Activated T-helper 2 cell treated with anti-CD3 and anti-CD28 coated beads, Interferon-gamma antibody, Interleukin-2, Interleukin-4, amounts not matched to agents 10 μg/mL and 5 μg/mL and 100 μg/mL, durations not matched to agents 14 hours and 24 hours and 36 hours (primary cell): Measurements from ENCODE around the gene BTNL9. TPM values are rescaled to one million over a fixed set of nuclear protein-coding genes. Genes with fewer than 3 reads are reported as not detected.

Source experiments
- DNase-seq: peaks from one replicate; pipeline ENCODE4 v3.0.0; 2021; ENCODE audit warnings: low spot score
- H3K27ac Mint-ChIP-seq: one replicate; pipeline ENCODE4 v1.8.0; 2021; ENCODE audit warnings: mixed read lengths
- H3K27me3 Mint-ChIP-seq: one replicate; pipeline ENCODE4 v1.8.0; 2021; ENCODE audit warnings: low read depth, mixed read lengths
- H3K36me3 Mint-ChIP-seq: one replicate; pipeline ENCODE4 v1.8.0; 2021; ENCODE audit warnings: low read depth, mixed read lengths
- H3K4me1 Mint-ChIP-seq: one replicate; pipeline ENCODE4 v1.8.0; 2021; ENCODE audit warnings: low read depth, mixed read lengths
- H3K4me3 Mint-ChIP-seq: one replicate; pipeline ENCODE4 v1.8.0; 2021; ENCODE audit warnings: low read depth, mild to moderate bottlenecking, moderate library complexity, mixed read lengths
- H3K9me3 Mint-ChIP-seq: one replicate; pipeline ENCODE4 v1.8.0; 2021; ENCODE audit warnings: mixed read lengths
- intact Hi-C: fragments of 100-400 bp; cut with micrococcal nuclease; formaldehyde crosslinking; loops from one replicate; pipeline ENCODE4 v1.15.1; 2023
- total RNA-seq: library from RNA; stranded (reverse); gene quantifications from 2 replicates; pipeline ENCODE4 v1.2.3, GENCODE V29; 2022

Gene BTNL9
- total RNA-seq, 1 donor from 2014 or later = not detected

DNA sequence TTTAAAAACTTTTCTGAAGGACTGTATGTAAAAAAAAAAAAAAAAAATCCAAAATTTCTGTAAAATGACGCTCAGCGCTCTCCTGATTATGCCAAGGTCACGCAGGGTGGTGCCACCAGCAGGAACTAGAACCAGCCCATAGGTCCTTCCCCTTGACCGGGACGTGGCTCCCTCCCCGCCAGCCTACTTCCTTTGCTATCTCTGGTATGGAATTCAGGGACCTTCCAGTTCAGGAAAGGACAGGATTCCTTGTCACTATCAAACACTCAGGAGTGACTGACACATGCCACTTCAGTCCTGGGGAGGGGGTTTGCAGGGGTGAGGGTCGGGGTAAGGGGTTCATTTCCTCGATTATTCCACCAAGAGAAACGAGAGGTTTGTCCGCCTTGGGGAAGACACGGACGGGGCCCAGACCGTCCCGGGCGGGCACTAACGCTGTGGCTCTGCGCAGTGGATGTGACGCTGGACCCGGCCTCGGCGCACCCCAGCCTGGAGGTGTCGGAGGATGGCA, 18.8 kb downstream of the BTNL9 start:
- Mint-ChIP-seq H3K27ac (no peak overlapping the region), H3K9me3 (no peaks in the 10 kb centered on the region), H3K36me3 (peaks cover 3% of the 10 kb centered on the region), H3K4me1 (peaks cover 3% of the 10 kb centered on the region), H3K4me3 (no peak overlapping the region), H3K27me3 (peaks cover 86% of the 10 kb centered on the region)
- no peak for DNase-seq
- intact Hi-C loops = loop anchor here (5.0 kb wide), 1 partner anchor 53 kb away; no protein-coding TSS in a partner anchor

DNA sequence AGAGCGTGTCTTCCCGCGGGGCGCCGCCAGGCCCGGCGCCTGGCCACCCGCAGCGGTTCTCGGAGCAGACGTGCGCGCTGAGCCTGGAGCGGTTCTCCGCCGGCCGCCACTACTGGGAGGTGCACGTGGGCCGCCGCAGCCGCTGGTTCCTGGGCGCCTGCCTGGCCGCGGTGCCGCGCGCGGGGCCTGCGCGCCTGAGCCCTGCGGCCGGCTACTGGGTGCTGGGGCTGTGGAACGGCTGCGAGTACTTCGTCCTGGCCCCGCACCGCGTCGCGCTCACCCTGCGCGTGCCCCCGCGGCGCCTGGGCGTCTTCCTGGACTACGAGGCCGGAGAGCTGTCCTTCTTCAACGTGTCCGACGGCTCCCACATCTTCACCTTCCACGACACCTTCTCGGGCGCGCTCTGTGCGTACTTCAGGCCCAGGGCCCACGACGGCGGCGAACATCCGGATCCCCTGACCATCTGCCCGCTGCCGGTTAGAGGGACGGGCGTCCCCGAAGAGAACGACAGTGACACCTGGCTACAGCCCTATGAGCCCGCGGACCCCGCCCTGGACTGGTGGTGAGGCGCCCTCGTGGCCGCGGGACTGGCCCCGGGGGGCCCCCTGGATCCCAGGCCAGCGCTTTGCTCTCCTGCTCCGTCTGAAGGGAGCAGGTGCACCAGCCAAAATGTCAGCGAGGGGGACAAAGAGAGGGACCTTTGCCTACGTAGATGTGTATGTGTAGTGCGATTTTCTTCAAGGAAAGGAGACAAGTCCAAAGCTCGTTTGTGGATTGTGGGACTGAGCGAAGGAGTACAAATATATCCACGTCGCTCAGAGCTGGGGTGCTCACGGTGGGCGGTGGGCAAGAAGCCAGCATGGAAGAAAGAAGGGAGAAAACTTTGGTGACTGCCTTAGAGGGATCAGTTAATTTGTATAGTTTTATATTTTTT, 19.5 kb downstream of the BTNL9 start:
- peaks cover 81% of the 10 kb centered on the region for H3K27me3 Mint-ChIP-seq
- DNase-seq = no peak
- no peaks in the 10 kb centered on the region for H3K36me3 Mint-ChIP-seq
- no peaks in the 10 kb centered on the region for H3K9me3 Mint-ChIP-seq
- H3K27ac Mint-ChIP-seq = no peak overlapping the region
- intact Hi-C loops = loop anchor here (5.0 kb wide), 1 partner anchor 53 kb away; no protein-coding TSS in a partner anchor
- no peak overlapping the region for H3K4me3 Mint-ChIP-seq
- H3K4me1 Mint-ChIP-seq = no peaks in the 10 kb centered on the region

DNA sequence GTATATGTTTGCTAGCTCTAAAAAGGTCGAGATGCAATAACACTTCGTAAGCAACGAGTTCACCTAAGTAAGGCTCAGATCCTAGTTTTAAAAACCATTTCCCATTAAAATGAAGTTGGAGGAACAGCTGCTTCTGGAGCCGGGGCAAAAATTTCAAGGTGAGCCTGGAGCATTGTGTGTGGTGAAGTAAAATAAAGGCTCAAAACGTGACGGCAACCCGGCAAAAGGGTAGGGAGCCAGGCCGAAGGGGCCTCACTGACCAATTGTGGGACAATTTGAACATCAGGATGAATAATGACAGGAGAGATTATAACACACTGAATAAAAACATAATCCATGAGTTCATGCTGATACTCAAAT, 20.1 kb downstream of the BTNL9 start:
- DNase-seq = no peak
- H3K36me3 Mint-ChIP-seq = no peaks in the 10 kb centered on the region
- H3K4me1 Mint-ChIP-seq = no peaks in the 10 kb centered on the region
- H3K4me3 Mint-ChIP-seq = no peak overlapping the region
- no peaks in the 10 kb centered on the region for H3K9me3 Mint-ChIP-seq
- no peak overlapping the region for H3K27ac Mint-ChIP-seq
- H3K27me3 Mint-ChIP-seq = peaks cover 74% of the 10 kb centered on the region
- intact Hi-C loops = no loop called here

DNA sequence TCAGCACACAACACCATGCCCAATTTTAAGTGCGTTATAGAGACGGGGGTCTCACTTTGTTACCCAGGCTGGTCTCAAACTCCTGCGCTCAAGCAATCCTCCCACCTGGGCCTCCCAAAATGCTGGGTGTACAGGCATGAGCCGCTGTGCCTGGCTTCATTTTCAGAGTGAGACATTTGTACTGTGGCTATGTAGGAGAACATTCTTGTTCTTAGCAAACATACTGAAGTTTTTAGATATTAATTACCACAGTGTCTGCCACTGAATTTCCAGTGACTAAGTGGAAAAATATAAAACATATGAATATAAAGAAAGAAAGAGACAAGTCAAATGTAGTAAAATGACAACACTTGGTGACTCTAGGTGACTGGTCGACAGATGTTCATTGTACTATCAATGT, 20.9 kb downstream of the BTNL9 start:
- no peak for DNase-seq
- Mint-ChIP-seq H3K27me3 (peaks cover 67% of the 10 kb centered on the region), H3K4me3 (no peak overlapping the region), H3K9me3 (no peaks in the 10 kb centered on the region), H3K36me3 (no peaks in the 10 kb centered on the region), H3K4me1 (no peaks in the 10 kb centered on the region), H3K27ac (no peak overlapping the region)
- intact Hi-C loops = no loop called here

DNA sequence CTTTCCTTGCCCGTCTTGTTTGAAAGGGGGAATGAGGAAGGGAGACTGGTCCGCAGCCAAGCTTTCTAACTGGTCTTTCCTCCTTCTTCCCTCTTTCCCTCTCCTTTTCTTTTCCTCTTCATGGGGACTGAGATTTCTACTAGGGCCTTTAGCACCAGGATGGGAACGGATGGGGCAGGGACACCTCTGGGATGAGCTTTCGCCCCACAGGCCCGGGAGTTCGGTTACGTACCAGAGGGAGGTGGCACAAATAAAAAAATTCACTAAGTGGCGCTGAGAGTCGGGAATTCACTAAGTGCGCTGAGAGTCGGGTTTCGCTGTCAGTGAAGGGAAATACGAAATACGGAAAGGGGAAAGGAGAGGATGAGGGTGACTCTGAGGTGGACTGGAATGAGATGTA, 21.6 kb downstream of the BTNL9 start:
- intact Hi-C loops = no loop called here
- Mint-ChIP-seq H3K36me3 (no peaks in the 10 kb centered on the region), H3K4me1 (no peaks in the 10 kb centered on the region), H3K27me3 (peaks cover 62% of the 10 kb centered on the region), H3K9me3 (no peaks in the 10 kb centered on the region), H3K4me3 (no peak overlapping the region), H3K27ac (no peak overlapping the region)
- no peak for DNase-seq

DNA sequence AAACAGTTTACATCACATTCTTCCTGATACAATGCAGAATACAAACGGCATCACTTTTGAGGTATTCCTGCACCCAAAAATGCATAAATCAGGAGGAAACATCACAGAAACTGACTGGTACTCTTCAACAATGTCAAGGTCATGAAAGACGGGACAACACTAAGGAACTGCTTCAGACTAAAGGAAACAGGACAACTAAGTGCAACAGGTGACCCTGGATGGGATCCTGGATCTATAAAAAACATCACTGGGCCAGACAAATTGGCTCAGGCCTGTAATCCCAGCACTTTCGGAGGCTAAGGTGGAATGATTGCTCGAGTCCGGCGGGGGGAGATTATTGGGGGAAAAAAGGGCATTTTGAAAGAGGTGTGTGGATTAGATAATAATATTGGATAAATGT, 22.6 kb downstream of the BTNL9 start:
- intact Hi-C loops = no loop called here
- H3K36me3 Mint-ChIP-seq = no peaks in the 10 kb centered on the region

DNA sequence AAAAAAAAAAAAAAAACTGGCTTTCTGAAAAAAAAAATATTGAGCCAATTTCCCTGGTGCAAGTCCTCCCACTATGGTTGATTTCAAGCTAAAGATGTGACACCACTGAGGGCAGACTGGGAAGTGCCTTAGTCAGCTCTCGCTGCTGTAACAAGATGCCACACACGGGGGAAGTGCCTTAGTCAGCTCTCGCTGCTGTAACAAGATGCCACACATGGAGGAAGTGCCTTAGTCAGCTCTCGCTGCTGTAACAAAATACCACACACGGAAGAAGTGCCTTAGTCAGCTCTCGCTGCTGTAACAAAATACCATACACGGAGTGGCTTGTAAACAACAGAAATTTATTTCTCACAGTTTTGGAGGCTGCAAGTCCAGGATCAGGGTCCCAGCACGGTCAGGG, 23.4 kb downstream of the BTNL9 start:
- H3K36me3 Mint-ChIP-seq = no peaks in the 10 kb centered on the region
- no peaks in the 10 kb centered on the region for H3K4me1 Mint-ChIP-seq
- no peak for DNase-seq
- no peak overlapping the region for H3K4me3 Mint-ChIP-seq
- no peaks in the 10 kb centered on the region for H3K9me3 Mint-ChIP-seq
- peaks cover 52% of the 10 kb centered on the region for H3K27me3 Mint-ChIP-seq
- intact Hi-C loops = no loop called here
- H3K27ac Mint-ChIP-seq = no peak overlapping the region

More for the DNA sequence above, 22.6 kb downstream of the BTNL9 start:
- Mint-ChIP-seq H3K4me3 (no peak overlapping the region), H3K9me3 (no peaks in the 10 kb centered on the region), H3K27ac (no peak overlapping the region), H3K4me1 (no peaks in the 10 kb centered on the region), H3K27me3 (peaks cover 55% of the 10 kb centered on the region)
- no peak for DNase-seq

DNA sequence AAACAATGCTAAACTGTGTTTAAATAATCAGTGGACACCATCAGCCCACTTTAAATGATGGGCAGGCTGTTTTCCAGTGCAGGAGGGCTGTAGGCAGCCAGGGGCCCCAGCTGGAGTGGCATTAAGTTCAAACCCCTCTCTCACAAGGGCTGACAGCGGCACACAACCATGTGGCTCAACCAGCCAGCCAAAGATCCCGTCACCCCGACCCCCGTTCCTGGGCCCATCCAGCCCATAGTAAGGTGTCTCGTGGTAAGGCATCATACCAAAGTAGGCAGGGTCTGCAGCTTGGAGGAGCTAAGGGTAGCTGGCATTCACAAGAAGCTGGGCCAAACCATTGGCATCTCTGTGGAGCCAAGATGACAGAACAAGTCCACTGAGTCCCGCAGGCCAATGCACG, 24.9 kb downstream of the BTNL9 start:
- peaks cover 53% of the 10 kb centered on the region for H3K27me3 Mint-ChIP-seq
- DNase-seq = no peak
- no peaks in the 10 kb centered on the region for H3K9me3 Mint-ChIP-seq
- no peak overlapping the region for H3K27ac Mint-ChIP-seq
- H3K4me1 Mint-ChIP-seq = no peaks in the 10 kb centered on the region
- intact Hi-C loops = no loop called here
- H3K36me3 Mint-ChIP-seq = no peaks in the 10 kb centered on the region
- no peak overlapping the region for H3K4me3 Mint-ChIP-seq

DNA sequence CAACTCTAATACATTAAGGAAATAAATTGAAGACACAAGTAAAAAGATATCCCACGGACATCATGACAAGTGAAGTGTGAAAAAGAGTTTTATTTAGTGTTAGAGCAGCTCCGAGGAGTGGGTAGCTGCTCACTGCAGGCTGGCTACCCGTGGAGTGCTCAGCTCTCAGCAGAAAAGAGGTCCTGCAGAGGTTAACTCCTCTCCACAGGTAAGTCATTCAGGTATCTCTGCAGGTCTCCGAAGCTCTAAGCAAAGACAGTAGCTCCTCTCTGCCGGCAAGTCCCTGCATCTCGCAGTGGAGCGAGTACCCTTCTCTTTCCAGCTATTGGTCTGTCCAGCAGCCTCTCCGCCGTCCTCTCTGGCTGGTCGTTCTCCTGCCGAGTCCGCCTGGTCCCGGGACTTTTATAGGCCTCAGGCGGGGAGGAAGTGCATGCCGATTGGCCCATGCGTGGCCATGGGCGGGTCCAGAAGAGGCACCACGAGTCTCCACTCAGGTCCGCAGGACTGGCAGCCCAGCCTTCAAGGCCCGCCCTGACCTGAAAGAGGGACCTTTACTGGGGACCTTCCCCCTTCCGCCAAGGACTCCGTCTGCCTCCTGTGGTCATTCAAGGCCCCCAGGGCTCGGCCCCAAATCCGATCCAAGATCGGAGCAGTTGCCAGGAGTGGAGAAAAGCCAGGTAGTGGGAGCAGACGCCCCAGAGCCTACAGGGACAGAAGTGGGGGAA, 29.9 kb downstream of the BTNL9 start:
- Mint-ChIP-seq H3K27me3 (peaks cover 25% of the 10 kb centered on the region), H3K4me3 (no peak overlapping the region), H3K27ac (no peak overlapping the region), H3K9me3 (no peaks in the 10 kb centered on the region), H3K36me3 (no peaks in the 10 kb centered on the region), H3K4me1 (no peaks in the 10 kb centered on the region)
- intact Hi-C loops = no loop called here
- DNase-seq = no peak

DNA sequence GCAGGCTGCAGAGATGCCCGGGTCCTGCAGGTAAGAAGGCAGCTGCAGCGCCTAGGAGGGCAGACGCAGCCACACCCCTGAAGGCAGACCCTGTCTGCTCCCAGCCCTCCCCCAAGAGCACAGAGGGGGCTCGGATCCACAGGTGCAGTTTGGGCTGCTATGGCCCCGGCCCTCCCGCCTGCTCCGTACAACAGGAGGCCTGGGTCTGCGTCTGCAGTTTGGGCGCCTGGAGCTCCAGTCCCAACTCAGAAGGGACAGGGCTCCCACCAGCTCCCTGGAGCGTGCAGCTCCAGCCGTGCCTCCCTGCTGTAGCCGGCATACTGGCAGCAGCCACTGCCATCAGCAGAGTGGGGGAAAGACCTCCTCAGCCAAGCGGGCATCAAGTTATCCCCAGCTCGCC, 30.5 kb downstream of the BTNL9 start:
- no peaks in the 10 kb centered on the region for H3K36me3 Mint-ChIP-seq
- no peak overlapping the region for H3K4me3 Mint-ChIP-seq
- H3K27ac Mint-ChIP-seq = no peak overlapping the region
- no peaks in the 10 kb centered on the region for H3K9me3 Mint-ChIP-seq
- no peaks in the 10 kb centered on the region for H3K4me1 Mint-ChIP-seq
- intact Hi-C loops = no loop called here
- no peak for DNase-seq
- H3K27me3 Mint-ChIP-seq = peaks cover 25% of the 10 kb centered on the region

DNA sequence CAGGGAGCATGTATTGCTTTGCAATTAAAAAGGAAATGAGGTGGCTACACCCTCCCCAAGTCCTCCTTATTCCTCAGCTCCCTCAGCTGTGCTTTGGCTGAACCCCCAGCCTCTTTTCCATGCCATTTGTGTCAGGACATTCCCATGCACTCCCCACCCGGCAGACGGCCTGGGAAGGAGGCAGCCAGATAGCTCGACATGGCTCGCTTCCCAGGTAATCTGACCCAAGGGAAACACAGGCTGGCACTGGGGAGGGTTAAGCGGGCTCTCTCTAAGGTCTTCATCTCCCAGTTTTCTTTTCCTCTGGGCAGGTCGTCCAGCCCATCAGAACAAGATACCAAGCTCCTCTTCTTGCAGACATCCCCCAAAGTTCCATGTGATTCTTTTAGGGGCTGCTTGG, 31.2 kb downstream of the BTNL9 start:
- DNase-seq = no peak
- Mint-ChIP-seq H3K9me3 (no peaks in the 10 kb centered on the region), H3K4me3 (no peak overlapping the region), H3K27ac (no peak overlapping the region), H3K4me1 (no peaks in the 10 kb centered on the region), H3K27me3 (peaks cover 23% of the 10 kb centered on the region), H3K36me3 (no peaks in the 10 kb centered on the region)
- intact Hi-C loops = no loop called here

DNA sequence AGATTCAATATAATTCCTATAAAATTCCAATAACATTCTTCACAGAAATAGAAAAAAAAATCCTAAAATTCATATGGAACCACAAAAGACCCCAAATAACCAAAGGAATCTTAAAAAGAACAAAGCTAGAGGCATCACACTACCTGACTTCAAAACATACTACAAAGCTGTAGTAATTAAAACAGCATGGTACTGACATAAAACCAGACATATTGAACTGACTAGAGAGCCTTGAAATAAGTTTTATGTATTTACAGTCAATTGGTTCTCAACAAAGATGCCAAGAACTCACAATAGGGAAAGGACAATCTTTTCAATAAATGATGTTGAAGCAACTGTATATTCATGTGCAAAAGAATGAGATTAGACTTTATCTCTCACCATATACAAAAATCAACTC, 36.9 kb downstream of the BTNL9 start:
- no peaks in the 10 kb centered on the region for H3K36me3 Mint-ChIP-seq
- H3K4me3 Mint-ChIP-seq = no peak overlapping the region
- no peak for DNase-seq
- H3K9me3 Mint-ChIP-seq = no peaks in the 10 kb centered on the region
- no peak overlapping the region for H3K27ac Mint-ChIP-seq
- H3K4me1 Mint-ChIP-seq = no peaks in the 10 kb centered on the region
- peaks cover 14% of the 10 kb centered on the region for H3K27me3 Mint-ChIP-seq
- intact Hi-C loops = no loop called here

DNA sequence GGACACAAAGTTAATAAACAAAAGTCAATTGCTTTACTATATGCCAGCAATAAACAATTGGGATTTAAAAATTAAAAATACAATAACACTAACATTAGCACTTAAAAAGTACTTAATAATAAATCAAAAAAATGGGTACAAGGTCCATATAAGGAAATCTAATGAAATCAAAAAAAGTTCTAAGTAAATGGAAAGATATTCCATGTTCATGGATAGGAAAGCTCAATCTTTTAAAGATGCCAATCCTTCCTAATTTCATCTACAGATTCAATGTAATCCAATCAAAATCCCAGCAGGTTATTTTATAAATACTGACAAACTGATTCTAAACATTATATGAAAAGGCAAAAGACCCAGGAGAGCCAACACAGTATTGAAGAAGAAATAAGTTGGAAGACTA, 41.9 kb downstream of the BTNL9 start:
- intact Hi-C loops = no loop called here
- no peaks in the 10 kb centered on the region for H3K4me1 Mint-ChIP-seq
- no peaks in the 10 kb centered on the region for H3K36me3 Mint-ChIP-seq
- H3K27me3 Mint-ChIP-seq = peaks cover 37% of the 10 kb centered on the region
- no peaks in the 10 kb centered on the region for H3K9me3 Mint-ChIP-seq
- H3K27ac Mint-ChIP-seq = no peak overlapping the region
- no peak for DNase-seq
- no peak overlapping the region for H3K4me3 Mint-ChIP-seq
